A673 (cell line): ENCODE data around the gene HAGH. TPM values are rescaled to one million over a fixed set of nuclear protein-coding genes. Genes with fewer than 3 reads are reported as not detected.

ENCODE experiments used
- BruUV-seq: library from RNA; stranded (reverse); fragments of 400-500 nt; replicated peaks from 2 replicates; lab custom pipeline; 2021; lab: Mats Ljungman, UMichigan
- CTCF ChIA-PET: fragments of 300-600 bp; sonication (Branson Sonifier 250); formaldehyde crosslinking; loops from one replicate; lab custom pipeline; 2022; ENCODE audit warnings: antibody characterized with exemption; lab: Charles Lee
- POLR2A ChIA-PET: fragments of 300-600 bp; sonication (Branson Sonifier 250); formaldehyde crosslinking; loops from one replicate; lab custom pipeline; 2022; ENCODE audit warnings: antibody characterized with exemption; ENCODE audit not compliant: low non-redundant PET; lab: Charles Lee
- DNase-seq: peaks from one replicate; pipeline ENCODE4 v3.0.0-alpha.2; 2015; ENCODE audit warnings: low spot score
- H3K27ac ChIP-seq: fragments of 200-600 bp; sonication (generic); 2 replicates; pipeline ENCODE4 v1.5.1; 2016; ENCODE audit warnings: mixed run types, low read depth, mild to moderate bottlenecking, mixed read lengths, antibody characterized with exemption, low read length; ENCODE audit not compliant: poor library complexity, severe bottlenecking
- H3K27me3 ChIP-seq: fragments of 200-600 bp; sonication (generic); replicated peaks from 2 replicates; pipeline ENCODE4 v1.6.1; 2017; ENCODE audit warnings: mixed run types, low read depth, mild to moderate bottlenecking, mixed read lengths, antibody characterized with exemption, low read length; ENCODE audit not compliant: insufficient read depth, poor library complexity
- H3K36me3 ChIP-seq: fragments of 200-600 bp; sonication (generic); 2 replicates; pipeline ENCODE4 v1.6.1; 2016; ENCODE audit warnings: mixed run types, mild to moderate bottlenecking, mixed read lengths, antibody characterized with exemption, low read length; ENCODE audit not compliant: insufficient read depth, poor library complexity, severe bottlenecking
- H3K4me1 ChIP-seq: fragments of 200-600 bp; sonication (generic); 2 replicates; pipeline ENCODE4 v1.6.1; 2017; ENCODE audit warnings: mixed run types, mild to moderate bottlenecking, mixed read lengths, antibody characterized with exemption, low read length; ENCODE audit not compliant: insufficient read depth, poor library complexity, severe bottlenecking
- H3K4me3 ChIP-seq: fragments of 200-600 bp; sonication (generic); 2 replicates; pipeline ENCODE4 v1.5.1; 2016; ENCODE audit warnings: low read depth, mixed run types, mild to moderate bottlenecking, mixed read lengths, low read length; ENCODE audit not compliant: poor library complexity, severe bottlenecking
- H3K9me3 ChIP-seq: fragments of 200-600 bp; sonication (generic); 2 replicates; pipeline ENCODE4 v1.6.1; 2016; ENCODE audit warnings: mixed run types, low read depth, mild to moderate bottlenecking, mixed read lengths, antibody characterized with exemption, low read length; ENCODE audit not compliant: poor library complexity, severe bottlenecking
- CTCF ChIP-seq: fragments of 300-800, 200-600 bp; sonication (generic); conservative IDR thresholded peaks from 2 replicates; pipeline ENCODE4 v1.5.1; 2017; ENCODE audit warnings: low read depth, mild to moderate bottlenecking, antibody characterized with exemption, low read length, moderate library complexity, mixed read lengths
- EZH2 ChIP-seq: fragments of 200-600 bp; sonication (generic); IDR thresholded peaks from 2 replicates; pipeline ENCODE4 v1.6.1; 2017; ENCODE audit warnings: borderline replicate concordance, low read depth, mild to moderate bottlenecking, mixed read lengths, antibody characterized with exemption, low read length; ENCODE audit not compliant: poor library complexity, severe bottlenecking
- intact Hi-C: fragments of 100-400 bp; cut with micrococcal nuclease; formaldehyde crosslinking; loops from one replicate; pipeline ENCODE4 v1.10.0; 2022; ENCODE audit not compliant: unreplicated experiment
- total RNA-seq: library from RNA; stranded (reverse); gene quantifications from 2 replicates; pipeline ENCODE4 v1.2.3, GENCODE V29; 2021

HAGH gene
- total RNA-seq, 1 experiment from 2014 or later, result 14.4 TPM

GRCh38 chr16:1768061-1768766 is 58.4 kb downstream of the HAGH start:
- no peak overlapping the region for H3K27ac ChIP-seq
- H3K9me3 ChIP-seq, result no peaks in the 10 kb centered on the region
- no TSS peak for BruUV-seq
- POLR2A ChIA-PET, result no interaction called here
- no peaks in the 10 kb centered on the region for H3K27me3 ChIP-seq
- peaks cover 4% of the 10 kb centered on the region for H3K4me1 ChIP-seq
- peaks cover 20% of the 10 kb centered on the region for H3K36me3 ChIP-seq
- DNase-seq, result no peak
- CTCF ChIA-PET, result no interaction called here
- TF ChIP-seq CTCF (no peak), EZH2 (no peak)
- no peak overlapping the region for H3K4me3 ChIP-seq
- intact Hi-C loops, result no loop called here

- Histone ChIP-seq H3K27me3 (no peaks in the 10 kb centered on the region), H3K36me3 (peaks cover 20% of the 10 kb centered on the region), H3K4me1 (peaks cover 4% of the 10 kb centered on the region), H3K27ac (no peak overlapping the region), H3K4me3 (no peak overlapping the region), H3K9me3 (no peaks in the 10 kb centered on the region)
- intact Hi-C loops, result no loop called here
- TF ChIP-seq EZH2 (no peak), CTCF (no peak)
- CTCF ChIA-PET, result no interaction called here
- BruUV-seq, result no TSS peak
- DNase-seq, result no peak
- POLR2A ChIA-PET, result no interaction called here
These were observed 59.3 kb downstream of the HAGH start for GRCh38 chr16:1767116-1767994.

GRCh38 chr16:1766701-1767100 is 59.9 kb downstream of the HAGH start:
- intact Hi-C loops, result no loop called here
- Histone ChIP-seq H3K27me3 (no peaks in the 10 kb centered on the region), H3K4me3 (no peak overlapping the region), H3K36me3 (peaks cover 20% of the 10 kb centered on the region), H3K9me3 (no peaks in the 10 kb centered on the region), H3K4me1 (peaks cover 4% of the 10 kb centered on the region), H3K27ac (no peak overlapping the region)
- no TSS peak for BruUV-seq
- ChIA-PET POLR2A (no interaction called here), CTCF (no interaction called here)
- no peak for DNase-seq
- TF ChIP-seq EZH2 (no peak), CTCF (no peak)
